ENCODE data around the gene AOAH.

The AOAH gene

DNA sequence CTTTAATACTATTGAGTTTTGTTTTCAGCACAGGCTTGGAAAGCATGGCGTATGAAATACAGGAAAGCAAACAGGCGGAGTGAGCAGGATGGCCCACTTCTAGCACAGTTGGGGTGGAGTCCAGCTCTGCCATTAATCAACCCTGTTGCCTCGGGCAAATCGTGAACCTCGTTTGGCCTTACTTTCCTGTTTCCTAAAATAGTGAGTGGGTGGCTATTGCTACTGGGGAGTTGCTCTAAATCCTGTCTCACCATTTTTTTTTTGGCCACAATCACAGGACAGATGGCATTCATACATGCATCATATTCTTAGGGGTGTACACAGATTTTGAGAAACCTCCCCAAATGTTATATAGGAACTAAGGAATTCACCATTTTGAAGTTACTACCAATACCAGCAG lies 176.9 kb downstream of the AOAH start:
- DNase-seq (ENCODE audit: low read depth): no peak

DNA sequence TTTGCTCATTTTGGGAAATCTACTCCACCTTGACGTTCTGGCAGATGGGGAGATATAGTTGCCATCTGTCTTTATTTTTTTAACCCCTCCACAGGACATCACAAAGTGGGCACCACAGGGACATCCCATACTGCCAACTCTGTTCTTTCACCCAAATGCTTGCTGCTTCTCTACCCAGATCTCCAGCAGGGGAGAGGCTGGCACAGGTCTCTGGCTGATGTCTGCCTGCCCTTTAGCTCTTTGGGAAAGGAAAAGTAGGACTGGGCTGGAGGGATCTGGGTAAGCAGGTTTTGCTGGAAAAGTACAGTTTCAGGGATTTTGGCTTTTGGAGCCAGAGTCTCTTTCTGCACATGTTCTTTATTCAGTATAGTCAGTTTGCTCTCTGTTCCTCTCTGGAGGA lies 178.0 kb downstream of the AOAH start:
- DNase-seq (ENCODE audit: low read depth): no peak

DNA sequence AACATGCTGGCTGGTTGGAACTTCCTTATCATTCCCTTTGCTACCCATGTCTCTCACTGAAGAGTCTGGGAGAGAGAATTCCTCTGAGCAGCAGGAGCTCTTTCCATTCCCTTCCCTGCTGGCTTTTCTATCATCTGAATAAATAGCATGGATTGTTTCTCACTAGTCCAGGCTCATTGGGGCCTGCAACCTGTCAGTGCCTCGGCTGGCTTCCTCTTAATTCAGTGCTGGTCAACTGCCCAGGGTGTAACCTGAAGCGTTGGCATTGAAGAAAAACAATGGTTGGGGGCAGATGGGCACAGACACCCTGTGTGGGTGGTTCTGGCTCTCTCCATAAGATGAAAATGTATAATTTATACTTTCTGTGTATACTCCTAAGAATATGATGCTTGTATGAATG lies 179.0 kb downstream of the AOAH start:
- no peak for DNase-seq (ENCODE audit: low read depth)

DNA sequence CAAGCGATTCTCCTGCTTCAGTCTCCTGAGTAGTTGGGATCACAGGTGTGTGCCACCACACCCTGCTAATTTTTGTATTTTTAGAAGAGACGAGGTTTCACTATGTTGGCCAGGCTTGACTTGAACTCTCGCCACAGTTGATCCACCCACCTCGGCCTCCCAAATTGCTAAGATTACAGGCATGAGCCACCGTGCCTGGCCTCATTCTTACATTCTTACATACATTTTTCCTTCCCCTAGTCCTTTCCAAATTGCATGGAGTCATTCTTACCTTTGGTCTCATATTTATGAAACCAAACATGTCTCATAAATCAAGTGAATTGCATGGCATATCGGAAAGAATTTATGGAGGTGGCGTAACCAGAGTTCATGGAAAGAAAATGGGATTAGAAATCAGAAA lies 186.2 kb downstream of the AOAH start:
- DNase-seq (ENCODE audit: low read depth): no peak

DNA sequence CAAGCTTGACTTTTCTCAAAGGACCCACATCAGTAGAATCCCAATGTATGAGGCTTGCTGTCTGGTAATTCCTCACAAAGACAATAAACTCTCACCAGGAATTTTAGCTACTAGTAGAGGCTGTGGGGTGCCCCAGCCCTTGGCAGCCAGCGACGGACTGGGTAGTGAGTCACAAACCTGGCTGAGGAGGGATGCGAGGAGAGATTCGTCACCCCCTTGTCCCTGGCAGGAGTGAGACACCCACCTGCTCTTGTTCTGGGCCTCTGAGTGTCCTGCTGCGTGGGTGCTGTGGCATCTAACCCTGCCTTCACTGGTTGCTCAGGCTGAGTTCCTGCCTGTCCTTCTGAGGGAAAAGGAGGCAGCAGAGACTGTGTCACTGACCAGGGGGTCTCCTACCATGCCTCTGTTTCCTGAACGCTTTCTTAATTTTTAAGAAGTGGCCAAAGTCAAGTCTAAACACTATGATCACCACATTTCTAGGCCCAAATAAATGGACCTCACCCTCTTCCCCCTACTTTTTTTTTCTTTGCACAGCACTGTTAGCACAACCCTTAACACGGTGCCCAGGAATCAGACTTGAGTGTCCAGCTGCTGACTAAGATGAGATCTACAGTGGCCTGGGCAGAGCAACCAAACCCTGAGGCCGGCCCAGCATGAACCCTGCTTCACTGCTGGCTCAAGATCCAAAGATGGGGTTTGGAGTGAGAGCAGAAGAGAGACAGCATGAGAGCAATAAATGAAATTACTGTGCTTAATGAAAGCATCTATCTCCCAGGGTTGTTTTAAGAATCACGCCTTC lies 188.2 kb downstream of the AOAH start:
- DNase-seq (ENCODE audit: low read depth): no peak

DNA sequence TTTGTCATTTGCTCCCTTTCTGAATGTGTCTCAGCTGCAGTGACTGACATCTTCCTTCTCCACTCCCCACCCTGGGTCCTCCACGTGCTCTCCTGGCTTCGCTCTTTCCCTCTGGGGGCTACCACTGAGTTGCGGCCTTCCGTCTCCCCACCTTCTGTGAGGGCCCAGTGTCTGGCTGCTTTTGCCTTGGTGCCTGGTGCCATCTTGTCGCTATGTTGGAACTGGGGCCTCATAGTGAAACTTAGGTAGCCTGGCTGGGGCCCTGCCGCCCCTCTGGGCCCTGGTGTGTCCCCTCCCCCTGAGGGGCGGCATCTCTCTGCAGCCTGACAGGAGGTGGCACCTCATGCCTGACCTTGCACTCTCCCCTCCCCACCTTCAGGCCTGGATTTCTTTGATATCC lies 190.6 kb downstream of the AOAH start:
- no peak for DNase-seq (ENCODE audit: low read depth)

DNA sequence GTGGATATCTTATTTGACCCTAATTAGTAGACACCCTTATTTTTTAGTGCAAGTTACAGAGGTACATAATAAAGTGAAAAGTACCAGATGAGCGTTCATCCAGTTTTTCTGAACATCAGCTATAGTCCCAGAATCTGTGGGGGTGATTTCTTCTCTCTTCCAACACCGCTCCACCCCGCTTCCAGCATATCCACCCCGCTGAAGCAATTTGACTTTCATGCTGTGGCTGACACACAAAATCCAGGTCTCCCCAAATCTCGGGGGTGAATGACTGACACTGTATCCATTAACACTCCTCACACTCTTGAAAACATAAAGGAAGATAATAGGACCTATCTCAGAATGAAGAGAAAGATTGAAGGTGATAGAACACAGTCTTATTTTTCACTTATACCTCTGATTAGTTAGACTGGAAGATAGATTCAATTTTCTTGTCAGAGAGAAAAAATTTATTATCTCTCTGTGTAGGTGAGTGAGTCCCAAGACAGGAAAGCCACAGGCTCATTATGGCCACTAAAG lies 191.3 kb downstream of the AOAH start:
- DNase-seq (ENCODE audit: low read depth): no peak

DNA sequence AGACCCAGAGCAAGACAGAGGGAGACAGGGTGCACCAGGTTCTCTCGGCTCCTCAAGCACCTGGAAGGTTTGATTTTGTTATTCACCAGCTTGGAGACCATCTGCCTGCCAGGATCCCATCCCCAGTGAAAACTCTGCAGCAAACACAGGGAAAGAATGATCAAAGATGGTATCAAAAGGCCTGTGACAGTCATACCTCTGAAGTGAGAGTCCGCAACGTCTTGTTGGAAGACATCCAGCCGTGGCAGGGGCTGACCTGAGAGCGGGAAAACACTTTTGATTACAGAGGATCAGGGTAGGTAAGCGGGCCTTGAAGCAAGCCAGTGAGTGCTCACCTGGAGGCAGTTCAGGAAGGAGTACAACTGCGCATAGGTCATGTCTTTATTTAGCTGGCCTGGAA lies 192.3 kb downstream of the AOAH start:
- DNase-seq (ENCODE audit: low read depth): no peak

DNA sequence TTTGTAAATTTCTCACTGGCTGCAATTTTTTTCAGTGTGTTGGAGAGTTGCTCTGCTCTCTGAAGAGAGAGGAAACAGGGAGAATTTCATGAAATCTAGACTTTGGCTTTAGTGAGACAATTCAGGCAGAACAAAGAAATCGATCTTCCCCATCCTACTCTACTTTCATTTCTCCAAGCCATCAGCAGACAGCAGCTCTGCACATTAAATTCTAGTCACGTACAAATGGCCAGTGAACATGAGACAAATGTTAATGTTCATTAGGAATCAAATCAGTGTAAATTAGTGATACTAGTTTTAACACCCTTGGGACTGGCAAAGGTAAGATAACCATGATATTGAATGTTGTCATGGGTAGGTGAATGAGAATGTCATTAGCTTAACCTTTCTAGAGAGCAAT lies 193.8 kb downstream of the AOAH start:
- no peak for DNase-seq (ENCODE audit: low read depth)

DNA sequence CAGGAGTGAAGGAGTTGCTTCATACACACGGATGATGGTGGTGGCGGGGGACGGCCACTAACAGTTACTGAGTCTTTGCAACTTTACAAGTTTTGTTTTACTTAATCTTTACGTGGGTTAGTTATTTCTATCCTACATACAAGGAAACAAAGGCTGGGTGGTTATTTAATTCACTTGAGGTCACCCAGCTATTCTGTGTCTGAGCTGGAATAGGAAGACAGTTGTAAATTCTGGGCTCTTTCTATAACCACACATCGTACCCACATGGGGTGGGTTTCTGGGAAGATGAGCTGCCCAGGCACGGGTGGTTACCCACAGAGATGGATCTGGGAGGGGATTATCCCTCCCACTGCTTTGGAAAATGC lies 196.8 kb downstream of the AOAH start:
- no peak for DNase-seq (ENCODE audit: low read depth)

DNA sequence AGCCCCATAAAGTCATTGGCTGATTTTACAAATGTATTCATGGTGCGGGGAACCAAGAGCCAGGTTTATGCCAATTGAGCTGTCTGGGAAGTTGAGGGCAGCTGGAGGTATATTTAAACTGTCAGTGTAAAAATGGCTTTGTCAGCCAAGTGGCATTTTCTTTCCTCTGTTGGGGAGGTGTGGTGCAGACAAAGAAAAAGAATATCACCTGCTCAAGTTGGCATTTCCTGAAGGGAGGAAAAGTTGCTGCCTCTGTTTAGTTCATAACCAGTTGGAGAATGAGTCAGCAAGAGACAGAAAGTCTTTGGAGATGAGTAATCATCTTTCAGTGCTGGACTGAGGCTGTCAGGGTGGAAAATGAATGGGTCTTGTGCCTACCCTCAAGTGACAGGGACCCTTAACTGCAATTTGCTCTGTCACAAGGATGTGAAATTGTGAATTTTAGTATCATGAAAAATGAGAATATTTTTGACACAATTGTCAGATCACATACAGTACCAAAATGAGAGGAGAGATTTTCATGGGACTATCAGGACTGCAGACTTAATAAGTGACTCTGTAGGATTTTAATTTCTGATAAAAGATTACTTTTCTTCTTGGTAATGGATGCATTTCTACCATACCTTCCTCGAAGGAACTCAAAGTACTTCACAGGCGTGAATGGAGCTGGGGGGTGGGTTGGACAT lies 197.3 kb downstream of the AOAH start:
- DNase-seq (ENCODE audit: low read depth): peak; percentile 2

DNA sequence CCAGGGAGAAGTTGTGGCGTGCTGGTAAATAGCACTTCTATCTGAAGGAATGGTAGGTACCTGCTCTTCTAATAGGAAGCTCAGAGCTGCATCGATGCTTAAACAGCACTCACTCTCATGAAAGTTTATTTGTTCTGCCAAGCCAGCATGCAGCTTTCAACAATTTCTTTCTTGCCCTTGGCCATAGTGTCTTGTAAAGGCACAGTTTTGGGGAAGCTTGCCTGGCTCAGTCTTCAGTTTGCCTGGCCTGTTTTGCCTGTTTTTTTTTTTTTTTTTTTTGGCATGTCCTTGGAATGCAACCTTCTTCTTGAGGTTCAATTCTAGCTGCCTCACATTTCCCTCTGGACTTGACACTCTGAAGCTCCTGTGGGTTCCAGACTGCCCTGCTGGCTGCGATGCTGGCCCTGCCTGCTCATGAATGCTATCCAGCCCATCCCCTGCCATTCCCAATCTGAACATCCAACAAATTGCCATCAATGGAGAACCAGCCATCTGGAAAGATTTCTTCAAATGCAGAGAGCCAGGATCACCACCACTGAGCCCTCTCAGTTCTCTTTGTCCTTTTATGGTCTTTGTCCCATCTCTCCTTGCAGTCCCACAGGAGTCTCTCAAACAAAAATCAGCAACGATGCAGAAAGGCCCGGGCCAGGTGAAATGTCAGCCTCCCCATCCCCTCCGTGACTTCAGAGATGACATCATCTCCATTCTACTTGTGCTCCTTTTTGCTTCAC lies 200.8 kb downstream of the AOAH start:
- DNase-seq (ENCODE audit: low read depth): no peak

DNA sequence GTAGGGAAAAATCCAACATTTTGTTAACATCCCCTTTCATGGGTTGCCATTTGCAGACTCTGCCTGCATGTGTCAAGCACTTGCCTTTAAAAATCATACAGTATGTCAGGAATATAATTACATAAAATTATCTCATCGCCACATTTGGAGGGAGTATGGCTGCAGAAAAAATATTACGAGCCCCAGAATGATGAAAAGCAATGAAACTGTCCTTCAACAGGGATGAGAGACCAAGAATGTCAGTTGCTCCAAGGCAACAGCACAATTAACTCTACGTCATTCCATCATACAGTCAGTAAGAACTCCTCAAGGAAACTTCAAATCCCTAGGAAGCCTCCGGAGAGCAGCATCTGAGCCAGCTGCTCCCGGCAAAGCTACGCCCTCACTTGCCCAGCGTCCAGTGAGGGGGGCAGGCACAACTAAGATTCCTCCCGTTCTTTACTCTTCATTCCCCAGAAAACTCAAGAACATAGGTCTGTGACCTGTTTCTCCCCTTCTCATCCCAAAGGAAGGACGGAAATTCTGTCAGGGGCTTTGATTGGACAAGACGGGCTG lies 201.8 kb downstream of the AOAH start:
- no peak for DNase-seq (ENCODE audit: low read depth)

DNA sequence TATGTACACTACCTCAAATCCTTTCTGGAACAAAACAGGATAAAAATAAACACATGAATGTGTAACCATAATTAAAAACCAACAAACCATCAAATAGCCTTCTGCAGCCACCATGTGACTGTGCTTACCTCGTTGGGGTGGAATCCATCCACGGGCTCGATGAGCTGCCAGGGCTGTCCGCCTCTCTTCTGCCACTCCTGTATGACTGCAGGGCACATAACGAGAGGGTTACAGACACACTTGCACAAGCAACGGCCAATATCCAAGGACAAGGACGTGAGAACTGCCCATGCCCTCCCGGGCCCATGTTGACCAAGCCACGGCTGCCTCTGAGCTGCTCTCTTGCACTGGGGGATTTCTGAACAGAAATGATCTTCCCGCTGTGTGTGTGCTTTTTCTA lies 202.4 kb downstream of the AOAH start:
- DNase-seq (ENCODE audit: low read depth): no peak

DNA sequence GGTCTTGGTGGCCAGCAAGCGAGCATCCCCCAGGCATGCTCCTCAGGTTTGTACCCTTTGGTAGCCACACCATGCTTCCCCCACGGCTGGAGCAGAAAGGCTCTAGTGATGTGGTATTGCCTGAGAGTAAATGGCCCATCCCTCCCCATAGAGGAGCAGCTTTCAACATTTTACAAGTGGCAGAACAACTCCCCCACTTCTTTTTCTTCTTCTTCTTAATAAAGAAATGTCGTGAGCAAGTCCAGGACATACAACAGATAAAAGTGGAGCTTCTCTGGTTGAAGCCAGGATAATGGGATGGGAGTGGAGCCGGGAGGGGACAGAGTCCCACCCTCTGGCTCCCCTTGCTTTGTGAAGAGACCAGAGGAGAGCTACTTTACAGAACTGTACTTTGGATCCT lies 203.2 kb downstream of the AOAH start:
- no peak for DNase-seq (ENCODE audit: low read depth)

DNA sequence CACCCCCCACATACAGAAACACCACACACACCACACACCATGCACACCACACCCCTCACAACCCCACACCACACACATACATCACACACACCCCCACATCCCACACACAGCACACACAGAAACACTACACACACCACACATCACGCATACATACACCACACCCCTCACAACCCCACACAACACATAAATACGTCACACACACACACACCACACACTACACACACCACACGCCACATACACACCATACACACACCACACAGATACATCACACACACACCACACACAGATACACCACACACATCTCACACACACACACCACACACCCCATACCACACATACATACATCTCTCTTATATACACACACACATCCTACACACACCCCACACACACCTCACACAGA lies 208.4 kb downstream of the AOAH start:
- no peak for DNase-seq (ENCODE audit: low read depth)

DNA sequence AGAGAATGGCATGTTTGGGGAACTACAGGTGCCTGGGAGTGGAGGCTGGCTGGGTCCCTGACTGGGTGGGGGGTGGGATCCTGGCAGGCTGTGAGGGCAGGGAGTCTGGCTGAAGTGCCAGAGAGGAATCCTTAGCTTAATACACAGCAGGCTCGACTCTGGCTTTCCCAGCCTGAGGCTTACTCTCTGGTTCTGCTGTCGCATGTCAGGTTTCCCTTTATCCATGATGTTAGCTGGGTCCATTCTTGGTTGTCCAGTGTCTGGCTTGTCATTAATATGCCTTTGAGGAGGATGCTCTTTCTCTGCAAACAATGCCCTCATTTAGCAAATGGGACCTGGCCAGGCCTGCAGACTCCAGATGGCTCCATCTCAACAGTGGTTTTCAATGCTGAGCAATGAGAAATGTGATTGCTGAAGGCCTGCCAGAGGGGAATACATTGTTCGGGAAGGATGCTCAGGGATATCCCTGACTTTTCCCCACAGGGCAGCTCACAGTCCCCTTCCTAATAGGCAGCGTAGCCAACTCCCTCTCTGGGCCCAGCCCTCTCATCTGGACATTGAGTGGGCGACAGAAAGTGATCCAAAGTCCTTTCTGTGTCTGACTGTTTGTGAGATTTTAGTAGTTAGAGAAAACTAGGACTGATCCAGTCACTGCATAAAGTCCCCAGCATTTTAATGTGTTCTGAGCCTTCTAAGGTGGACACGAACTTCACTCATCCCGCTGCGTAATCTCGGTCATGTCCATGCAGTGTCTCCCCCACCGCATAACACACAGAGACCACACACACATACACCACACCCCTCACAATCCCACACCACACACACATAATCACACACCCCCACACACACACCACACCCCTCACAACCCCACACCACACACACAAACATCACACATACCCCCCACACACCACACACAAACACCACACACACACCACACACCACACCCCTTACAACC lies 209.7 kb downstream of the AOAH start:
- no peak for DNase-seq (ENCODE audit: low read depth)

DNA sequence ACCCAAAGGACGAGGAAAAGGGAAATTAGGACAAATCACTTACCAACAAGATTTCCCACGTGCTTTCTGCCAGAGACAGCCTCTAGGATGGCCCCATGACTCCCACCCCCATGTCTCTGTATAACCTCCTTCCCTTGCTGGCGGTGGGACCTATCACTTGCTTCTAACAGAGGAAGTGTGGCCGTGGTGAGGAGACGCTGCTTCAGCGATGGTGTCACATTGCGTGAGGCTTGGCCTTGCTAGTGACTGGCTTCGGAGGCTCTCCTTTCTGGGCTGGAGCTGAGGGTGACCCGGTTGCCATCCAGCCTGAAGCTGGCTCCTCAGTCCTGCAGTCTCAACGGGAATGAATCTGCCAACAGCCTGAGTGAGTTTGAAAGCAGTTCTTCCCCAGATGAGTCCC lies 210.9 kb downstream of the AOAH start:
- no peak for DNase-seq (ENCODE audit: low read depth)

DNA sequence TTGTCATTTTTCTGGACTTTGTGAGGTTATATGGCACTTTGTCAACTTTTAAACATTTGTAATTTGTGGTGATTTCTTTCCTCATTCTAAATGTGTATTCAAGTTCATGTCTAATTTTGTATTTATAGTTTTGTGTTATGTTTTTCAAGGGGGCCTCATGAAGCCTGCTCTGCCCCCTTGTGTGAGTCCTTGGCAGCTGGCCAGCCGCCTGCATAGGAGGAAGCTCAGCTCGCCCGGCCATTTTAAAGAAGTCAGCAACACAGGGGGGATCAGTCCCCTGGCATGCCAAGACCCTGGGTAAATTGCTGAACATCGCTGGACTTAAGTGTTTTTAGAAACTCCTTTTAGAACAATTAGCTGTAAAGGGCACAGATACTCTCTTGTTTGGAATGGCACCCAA lies 211.7 kb downstream of the AOAH start:
- no peak for DNase-seq (ENCODE audit: low read depth)

DNA sequence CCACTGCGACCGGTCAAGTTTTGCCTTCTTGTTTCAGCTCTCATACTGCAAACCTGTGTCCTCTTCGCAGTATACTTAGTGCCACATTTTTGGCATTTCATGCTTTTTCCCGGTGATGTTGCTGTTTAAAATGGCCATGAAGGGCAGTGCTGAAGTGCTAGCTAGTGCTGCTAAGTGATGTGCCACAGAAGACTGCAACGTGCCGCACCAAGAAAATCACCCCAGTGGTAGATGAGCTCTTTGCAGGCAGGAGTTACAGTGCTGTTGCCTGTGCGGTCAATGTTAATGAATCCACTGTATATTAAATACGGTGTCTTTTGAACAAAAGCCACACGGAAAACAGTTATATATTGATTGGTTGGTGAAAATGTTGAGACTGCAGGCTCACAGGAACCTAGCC lies 214.3 kb downstream of the AOAH start:
- DNase-seq (ENCODE audit: low read depth): no peak
